H1 (cell line): ENCODE data around the gene LRIT2. TPM values are rescaled to one million over a fixed set of nuclear protein-coding genes. Genes with fewer than 3 reads are reported as not detected.

Experiments
- GABPA ChIP-seq: IDR thresholded peaks from 2 replicates; pipeline ENCODE4 v1.6.1; 2011; ENCODE audit warnings: mild to moderate bottlenecking, low read length, moderate library complexity, borderline replicate concordance; ENCODE audit not compliant: insufficient read depth
- NANOG ChIP-seq: IDR thresholded peaks from 2 replicates; pipeline ENCODE4 v1.6.1; 2011; ENCODE audit warnings: low read length, low read depth, mild to moderate bottlenecking, inconsistent platforms; ENCODE audit not compliant: insufficient read depth, poor library complexity, severe bottlenecking
- RAD21 ChIP-seq, 2 experiments: IDR thresholded peaks in 1 of 2; conservative IDR thresholded peaks in 1 of 2; 2 replicates each; pipeline ENCODE4 v1.6.1; 2011; ENCODE audit warnings: low read depth in 2 of 2, low read length in 2 of 2, improper control_type of control experiment in 1 of 2, inconsistent platforms in 1 of 2, mild to moderate bottlenecking in 1 of 2, moderate library complexity in 1 of 2
- RXRA ChIP-seq: IDR thresholded peaks from 2 replicates; pipeline ENCODE4 v1.6.1; 2011; ENCODE audit warnings: low read depth, mild to moderate bottlenecking, low read length, moderate library complexity; ENCODE audit not compliant: insufficient read depth
- polyA plus RNA-seq, 7 experiments: library from polyadenylated mRNA; depleted of rRNA in 3 of 7; stranded (reverse) in 5 of 7; unstranded in 2 of 7; fragments of >200 nt in 5 of 7; fragments of 200-250 nt in 2 of 7; gene quantifications; 1 replicate in 5 of 7; 2 replicates in 1 of 7; 4 replicates in 1 of 7; pipeline versions ENCODE4 v1.2.1 to v1.2.3, GENCODE V29; 2011 to 2013; ENCODE audit warnings: missing spikeins in 2 of 7, mixed read lengths in 2 of 7
- total RNA-seq: library from RNA; stranded (reverse); fragmentation: NEBNext Ultra II Directional; extraction: Animal tissue kit (Norgen Biotek cat#: 25700); gene quantifications from 2 replicates; pipeline ENCODE4 v1.2.1, GENCODE V29; 2021
- TF ChIP-seq, protein P1 (sequence below): IDR thresholded peaks from 2 replicates; pipeline ENCODE4 v1.6.1; 2011; ENCODE audit warnings: low read length, improper control_type of control experiment

The LRIT2 gene
- total and polyA plus RNA-seq, 2 of the 8 experiments (the other 6 are each of a cell fraction or from before 2014, with no cell fraction given), result not detected

- no peak for TF ChIP-seq RAD21 (IDR thresholded peaks at IDR 0.05 in 1 of 2, conservative IDR thresholded peaks at IDR 0.05 in 1 of 2; ENCODE audit: low read depth in 2 of 2, low read length in 2 of 2)
- TF ChIP-seq NANOG, result no peak
- TF ChIP-seq RXRA, result no peak
- TF ChIP-seq, protein P1, sequence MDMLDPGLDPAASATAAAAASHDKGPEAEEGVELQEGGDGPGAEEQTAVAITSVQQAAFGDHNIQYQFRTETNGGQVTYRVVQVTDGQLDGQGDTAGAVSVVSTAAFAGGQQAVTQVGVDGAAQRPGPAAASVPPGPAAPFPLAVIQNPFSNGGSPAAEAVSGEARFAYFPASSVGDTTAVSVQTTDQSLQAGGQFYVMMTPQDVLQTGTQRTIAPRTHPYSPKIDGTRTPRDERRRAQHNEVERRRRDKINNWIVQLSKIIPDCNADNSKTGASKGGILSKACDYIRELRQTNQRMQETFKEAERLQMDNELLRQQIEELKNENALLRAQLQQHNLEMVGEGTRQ, result no peak
- no peak for TF ChIP-seq GABPA
These were observed 12.3 kb downstream of the LRIT2 start (continued) for GRCh38 chr10:84213076-84213475.
